Measurements from ENCODE around the gene OR2J1.
"Not testable (repeated sequence)": the region's sequence is repeated elsewhere in the genome, so short reads cannot be mapped to it uniquely, and the experiment has no call there.

OR2J1 gene

GRCh38 chr6:29099190-29099589 lies at the start of gene OR2J1:
TSS of gene OR2J1 (plus strand) at chr6:29099490. CDS start at chr6:29100943, 1,453 bp downstream.
- DNase-seq (ENCODE audit: low spot score) = no peak

GRCh38 chr6:29051680-29052079 lies 47.6 kb upstream of the OR2J1 start:
- no peak for DNase-seq (ENCODE audit: low spot score)

DNA sequence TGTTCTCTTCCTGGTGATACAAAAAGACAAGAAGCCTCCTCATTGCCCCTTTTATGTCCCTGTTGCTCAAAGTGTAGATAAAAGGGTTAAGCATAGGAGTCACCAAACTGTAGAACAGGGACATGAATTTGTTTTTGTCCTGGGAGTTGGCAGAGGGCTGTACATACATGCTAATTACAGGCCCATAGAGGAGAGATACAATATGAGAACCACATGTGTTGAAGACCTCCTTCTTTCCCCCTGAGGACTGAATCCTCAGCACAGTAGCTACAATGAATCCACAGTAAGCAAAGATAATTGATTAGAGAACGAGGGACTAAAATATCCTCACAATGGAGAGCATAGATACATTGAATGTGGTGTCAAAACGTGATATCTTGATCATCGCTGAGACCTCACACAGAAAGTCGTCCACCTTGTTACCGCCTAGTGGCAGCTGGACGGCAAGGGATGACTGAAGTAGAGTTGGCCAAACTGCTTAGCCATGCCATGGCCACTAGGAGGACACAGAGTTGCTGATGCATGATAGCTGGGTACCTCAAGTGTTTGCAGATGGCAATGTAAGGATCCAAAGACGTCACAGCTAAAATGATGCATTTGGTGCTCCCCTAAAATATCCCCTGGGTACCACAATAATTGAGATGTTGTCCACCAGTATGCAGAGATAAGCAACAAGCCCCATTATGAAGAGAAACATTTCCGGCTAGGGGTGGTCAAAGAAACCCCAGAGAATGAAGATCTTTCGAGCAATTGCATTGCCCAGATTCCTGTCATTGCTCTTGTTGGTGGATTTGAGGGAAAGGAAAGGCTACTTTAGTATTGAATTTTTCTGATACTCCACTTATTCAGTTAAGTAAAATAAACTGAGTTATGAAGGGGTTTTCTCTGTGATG lies 27.2 kb upstream of the OR2J1 start:
- peak; percentile 82 for DNase-seq (ENCODE audit: low spot score)

- DNase-seq (ENCODE audit: low spot score) = no peak
Measured at GRCh38 chr6:29079203-29079602, 20.1 kb upstream of the OR2J1 start.

DNA sequence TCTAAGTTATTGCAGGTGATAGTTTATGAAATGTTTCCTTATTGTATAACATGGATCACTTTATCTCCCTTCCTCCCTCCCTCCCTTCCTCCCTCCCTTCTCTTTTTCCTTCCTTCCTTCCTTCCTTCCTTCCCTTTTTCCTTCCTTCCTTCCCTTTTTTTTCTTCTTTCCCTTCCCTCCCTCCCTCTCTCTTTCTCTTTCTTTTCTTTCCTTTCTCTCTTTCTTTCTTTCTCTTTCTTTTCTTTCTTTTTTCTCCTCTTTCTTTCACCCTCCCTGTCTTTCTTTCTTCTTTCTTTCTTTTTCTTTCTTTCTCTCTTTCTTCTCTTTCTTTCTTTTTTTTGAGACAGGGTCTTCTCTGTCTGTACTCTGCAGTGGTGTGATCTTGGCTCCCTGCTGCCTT lies 18.0 kb upstream of the OR2J1 start:
- no peak for DNase-seq (ENCODE audit: low spot score)

DNA sequence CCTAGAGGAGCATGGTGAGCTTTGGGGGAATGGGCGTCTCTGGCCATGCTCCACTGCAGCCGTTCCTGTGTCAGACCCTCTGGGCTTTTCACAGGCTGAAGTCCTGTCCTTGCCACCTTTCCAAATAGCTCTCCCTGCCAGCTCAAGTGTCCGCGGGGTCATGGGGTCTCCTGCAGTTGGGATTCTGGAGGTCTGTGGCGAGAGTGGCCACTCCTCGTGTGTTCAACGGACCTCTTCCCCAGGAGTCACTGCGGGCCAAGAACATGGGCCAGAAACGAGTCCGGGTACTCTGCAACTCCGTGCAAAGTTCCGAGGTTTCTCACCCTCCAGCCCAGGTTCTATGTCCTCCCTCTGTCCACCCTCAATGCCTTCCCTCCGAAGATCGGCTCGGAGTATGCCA lies 16.8 kb upstream of the OR2J1 start:
- no peak for DNase-seq (ENCODE audit: low spot score)

DNA sequence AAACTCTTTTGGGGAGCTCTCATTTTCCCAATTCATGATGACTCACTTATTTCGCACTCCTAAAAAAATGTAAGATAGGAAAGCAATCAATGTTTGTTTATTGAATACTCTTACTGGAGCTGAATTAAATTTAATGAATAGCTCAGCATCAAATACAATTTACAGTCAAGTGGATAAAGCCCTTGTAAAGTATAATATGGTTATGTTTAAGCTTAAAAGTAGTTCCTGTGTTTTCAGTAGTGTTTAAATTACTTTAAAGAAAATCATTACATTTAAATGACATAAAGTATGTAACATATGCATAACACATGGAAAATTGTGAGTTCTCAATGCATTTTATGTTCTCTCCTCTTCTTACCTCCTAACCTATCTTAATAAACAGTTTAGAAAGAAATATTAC lies 12.1 kb upstream of the OR2J1 start, which contains the start of gene OR2B3:
OR2B3 (minus strand) TSS at position 101 of the 400 bp plus-strand sequence; CDS start at position 36, 65 bp downstream.
- no peak for DNase-seq (ENCODE audit: low spot score)

GRCh38 chr6:29092957-29093356 lies 6.3 kb upstream of the OR2J1 start:
- no peak for DNase-seq (ENCODE audit: low spot score)

GRCh38 chr6:29097803-29098202 lies 1.5 kb upstream of the OR2J1 start:
- no peak for DNase-seq (ENCODE audit: low spot score)

DNA sequence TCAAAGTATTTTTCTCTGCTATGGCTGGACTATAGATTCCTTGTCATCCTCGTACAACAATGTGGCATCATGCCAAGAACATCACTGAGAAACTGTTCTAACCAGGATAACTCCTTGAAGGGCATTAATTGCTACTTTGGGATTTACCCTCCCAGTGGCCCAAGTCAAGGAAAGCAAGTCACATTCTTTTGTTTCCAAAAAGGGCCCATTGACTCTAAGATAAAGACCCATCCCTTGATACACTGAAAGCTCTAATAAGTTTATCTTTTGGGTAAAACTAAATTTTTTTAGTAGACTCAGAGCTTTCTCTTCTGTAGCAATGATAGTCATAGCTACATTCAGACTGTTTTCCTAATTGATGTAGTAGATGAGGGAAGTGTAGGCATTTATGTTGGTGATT lies 8.5 kb downstream of the OR2J1 start, which contains the start of gene OR2J3:
OR2J3 (plus strand) TSS at position 301 of the 400 bp plus-strand sequence. CDS start 3,833 bp downstream, outside the sequence.
- no peak for DNase-seq (ENCODE audit: low spot score)

DNA sequence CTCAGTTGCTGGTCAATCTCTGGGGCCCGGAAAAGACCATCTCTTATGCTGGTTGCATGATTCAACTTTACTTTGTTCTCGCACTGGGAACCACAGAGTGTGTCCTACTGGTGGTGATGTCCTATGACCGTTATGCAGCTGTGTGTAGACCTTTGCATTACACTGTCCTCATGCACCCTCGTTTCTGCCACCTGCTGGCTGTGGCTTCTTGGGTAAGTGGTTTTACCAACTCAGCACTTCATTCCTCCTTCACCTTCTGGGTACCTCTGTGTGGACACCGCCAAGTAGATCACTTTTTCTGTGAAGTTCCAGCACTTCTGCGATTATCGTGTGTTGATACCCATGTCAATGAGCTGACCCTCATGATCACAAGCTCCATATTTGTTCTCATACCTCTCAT lies 12.8 kb downstream of the OR2J1 start:
- DNase-seq (ENCODE audit: low spot score) = no peak

DNA sequence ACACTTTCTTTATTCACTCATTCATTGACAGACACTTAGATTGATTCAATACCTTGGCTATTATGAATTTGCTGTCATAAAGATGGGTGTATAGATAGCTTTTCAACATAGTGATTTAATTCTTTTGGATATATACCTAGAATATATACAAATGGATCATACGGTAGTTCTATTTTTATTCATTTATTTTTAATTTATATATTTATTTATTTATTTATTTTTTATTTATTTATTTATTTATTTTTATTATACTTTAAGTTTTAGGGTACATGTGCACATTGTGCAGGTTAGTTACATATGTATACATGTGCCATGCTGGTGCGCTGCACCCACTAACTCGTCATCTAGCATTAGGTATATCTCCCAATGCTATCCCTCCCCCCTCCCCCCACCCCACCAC lies 15.7 kb downstream of the OR2J1 start:
- not testable (repeated sequence) for DNase-seq (ENCODE audit: low spot score)

GRCh38 chr6:29129326-29130012 lies 30.2 kb downstream of the OR2J1 start:
- DNase-seq (ENCODE audit: low spot score) = no peak

DNA sequence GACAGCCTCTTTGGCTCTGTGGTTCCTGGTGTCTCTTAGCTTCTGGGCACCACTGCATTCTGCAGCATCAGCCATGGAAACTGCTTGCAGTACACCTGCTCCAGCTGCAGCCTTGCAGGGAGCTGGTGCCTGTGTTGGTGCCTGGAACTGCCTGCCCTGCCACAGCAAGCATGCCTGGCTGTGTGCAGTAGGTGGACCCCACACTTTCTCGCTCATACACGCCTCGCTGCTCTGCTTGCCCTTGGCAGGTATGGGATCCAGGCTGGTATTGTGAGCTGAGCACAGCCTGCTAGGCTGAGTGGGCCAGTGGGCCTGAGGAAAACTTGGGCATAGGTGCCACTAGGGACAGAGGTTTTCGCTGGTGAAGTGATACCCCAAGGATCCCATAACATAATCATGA lies 31.4 kb downstream of the OR2J1 start:
- DNase-seq (ENCODE audit: low spot score) = no peak

- no peak for DNase-seq (ENCODE audit: low spot score)
Measured at GRCh38 chr6:29131691-29132090, 32.4 kb downstream of the OR2J1 start.

- no peak for DNase-seq (ENCODE audit: low spot score)
Measured at GRCh38 chr6:29137724-29138123, 38.4 kb downstream of the OR2J1 start.

DNA sequence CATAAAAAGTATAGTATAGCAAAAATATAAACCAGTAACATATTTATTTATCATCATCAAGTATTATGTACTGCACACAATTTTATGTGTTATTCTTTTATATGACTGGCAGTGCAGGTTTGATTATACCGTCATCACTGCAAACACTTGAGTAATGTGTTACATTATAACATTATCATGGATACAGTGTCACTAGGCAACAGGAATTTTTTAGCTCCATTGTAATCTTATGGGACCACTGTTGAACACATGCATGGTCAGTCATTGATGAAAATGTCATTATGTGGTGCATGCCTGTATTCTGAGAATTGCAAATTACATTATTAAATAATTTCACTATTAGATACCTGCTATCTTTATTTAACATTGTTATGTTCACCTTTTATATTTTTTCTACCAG lies 42.3 kb downstream of the OR2J1 start:
- no peak for DNase-seq (ENCODE audit: low spot score)

DNA sequence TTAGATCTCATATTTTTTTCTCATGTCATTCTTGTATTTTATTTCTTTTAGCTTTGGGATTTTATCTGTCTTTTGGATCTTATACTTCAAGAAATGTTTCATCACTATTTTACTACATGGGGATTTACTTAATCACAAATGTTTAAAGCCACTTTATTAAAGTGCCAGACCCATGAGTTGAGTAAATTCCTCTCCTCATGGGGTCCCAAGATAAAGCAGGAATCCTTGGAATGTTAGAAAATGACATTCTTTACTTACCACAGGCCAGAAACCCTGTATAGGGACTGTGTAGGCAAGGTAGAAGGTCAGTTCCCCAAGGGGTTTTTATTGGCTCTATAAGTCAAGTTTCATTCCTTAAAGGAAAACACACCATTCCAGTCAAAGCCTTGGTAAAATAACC lies 43.0 kb downstream of the OR2J1 start:
- DNase-seq (ENCODE audit: low spot score) = no peak

- DNase-seq (ENCODE audit: low spot score) = no peak
Measured at GRCh38 chr6:29146179-29146578, 46.9 kb downstream of the OR2J1 start.

GRCh38 chr6:29147074-29147473 lies 47.8 kb downstream of the OR2J1 start:
- DNase-seq (ENCODE audit: low spot score) = no peak

- DNase-seq (ENCODE audit: low spot score) = not testable (repeated sequence)
Measured at GRCh38 chr6:29149444-29149843, 50.2 kb downstream of the OR2J1 start.
